ENCODE results near the gene TRIP12.

Gene TRIP12

GRCh38 chr2:229896857-229897256 lies 25.0 kb downstream of the TRIP12 start:
- Histone ChIP-seq H3F3A (ENCODE audit: control insufficient read depth, insufficient read depth) (no peaks in the 10 kb centered on the region), H3K27me3 (ENCODE audit: control insufficient read depth, low read length) (no peaks in the 10 kb centered on the region), H3K9me2 (replicated peaks; ENCODE audit: control insufficient read depth, low read length) (no peaks in the 10 kb centered on the region), H3K27ac (ENCODE audit: low read depth, low read length) (no peak overlapping the region), H4K20me1 (ENCODE audit: control insufficient read depth, insufficient read depth, low read depth, low read length) (peaks cover 15% of the 10 kb centered on the region), H3K4me3 (ENCODE audit: low read length) (no peak overlapping the region), H3K4me2 (ENCODE audit: low read length) (no peak overlapping the region), H3K4me1 (ENCODE audit: control insufficient read depth, low read length) (0 out of 2 replicates have a peak, but pooled peaks cover 3% of the 10 kb centered on the region), H3K79me2 (ENCODE audit: control insufficient read depth, low read length) (peaks cover 92% of the 10 kb centered on the region), H3K9me3 (ENCODE audit: control insufficient read depth, insufficient read depth, low read length) (no peaks in the 10 kb centered on the region), H3K36me3 (ENCODE audit: control insufficient read depth, low read length) (peaks cover 9% of the 10 kb centered on the region)
- no peak for TF ChIP-seq CTCF (IDR thresholded peaks at IDR 0.05; ENCODE audit: low read depth, low read length, poor library complexity, severe bottlenecking)
- TF ChIP-seq EZH2phosphoT487 (IDR thresholded peaks at IDR 0.05; ENCODE audit: borderline replicate concordance, low read length): no peak

- no peaks in the 10 kb centered on the region for H3K9me3 ChIP-seq (ENCODE audit: control insufficient read depth, insufficient read depth, low read length)
- H3K79me2 ChIP-seq (ENCODE audit: control insufficient read depth, low read length): peaks cover 91% of the 10 kb centered on the region
- H3F3A ChIP-seq (ENCODE audit: control insufficient read depth, insufficient read depth): no peaks in the 10 kb centered on the region
- no peak overlapping the region for H3K4me2 ChIP-seq (ENCODE audit: low read length)
- 0 out of 2 replicates have a peak, but pooled peaks cover 2% of the 10 kb centered on the region for H3K4me1 ChIP-seq (ENCODE audit: control insufficient read depth, low read length)
- peaks cover 7% of the 10 kb centered on the region for H3K36me3 ChIP-seq (ENCODE audit: control insufficient read depth, low read length)
- TF ChIP-seq CTCF (IDR thresholded peaks at IDR 0.05; ENCODE audit: low read depth, low read length, poor library complexity, severe bottlenecking) (no peak), EZH2phosphoT487 (IDR thresholded peaks at IDR 0.05; ENCODE audit: borderline replicate concordance, low read length) (no peak)
- no peak overlapping the region for H3K27ac ChIP-seq (ENCODE audit: low read depth, low read length)
- no peaks in the 10 kb centered on the region for H3K9me2 ChIP-seq (replicated peaks; ENCODE audit: control insufficient read depth, low read length)
- H3K4me3 ChIP-seq (ENCODE audit: low read length): no peak overlapping the region
- no peaks in the 10 kb centered on the region for H3K27me3 ChIP-seq (ENCODE audit: control insufficient read depth, low read length)
- H4K20me1 ChIP-seq (ENCODE audit: control insufficient read depth, insufficient read depth, low read depth, low read length): peaks cover 12% of the 10 kb centered on the region; the same call in 1 of the 2 replicates
Measured at GRCh38 chr2:229889023-229889422, 32.8 kb downstream of the TRIP12 start.

- peaks cover 90% of the 10 kb centered on the region for H3K79me2 ChIP-seq (ENCODE audit: control insufficient read depth, low read length)
- H3K4me3 ChIP-seq (ENCODE audit: low read length): no peak overlapping the region
- H3K4me1 ChIP-seq (ENCODE audit: control insufficient read depth, low read length): 0 out of 2 replicates have a peak, but pooled peaks cover 2% of the 10 kb centered on the region
- no peak overlapping the region for H3K4me2 ChIP-seq (ENCODE audit: low read length)
- H3F3A ChIP-seq (ENCODE audit: control insufficient read depth, insufficient read depth): no peaks in the 10 kb centered on the region
- TF ChIP-seq CTCF (IDR thresholded peaks at IDR 0.05; ENCODE audit: low read depth, low read length, poor library complexity, severe bottlenecking) (no peak), EZH2phosphoT487 (IDR thresholded peaks at IDR 0.05; ENCODE audit: borderline replicate concordance, low read length) (no peak)
- peaks cover 7% of the 10 kb centered on the region for H3K36me3 ChIP-seq (ENCODE audit: control insufficient read depth, low read length)
- H3K27me3 ChIP-seq (ENCODE audit: control insufficient read depth, low read length): no peaks in the 10 kb centered on the region
- peaks cover 12% of the 10 kb centered on the region; the same call in 1 of the 2 replicates for H4K20me1 ChIP-seq (ENCODE audit: control insufficient read depth, insufficient read depth, low read depth, low read length)
- no peak overlapping the region for H3K27ac ChIP-seq (ENCODE audit: low read depth, low read length)
- no peaks in the 10 kb centered on the region for H3K9me3 ChIP-seq (ENCODE audit: control insufficient read depth, insufficient read depth, low read length)
- no peaks in the 10 kb centered on the region for H3K9me2 ChIP-seq (replicated peaks; ENCODE audit: control insufficient read depth, low read length)
Measured at GRCh38 chr2:229888031-229888430, 33.8 kb downstream of the TRIP12 start.
